ENCODE measurements around the gene MSI2. TPM values are rescaled to one million over a fixed set of nuclear protein-coding genes. Genes with fewer than 3 reads are reported as not detected.

MSI2 gene
- total and polyA plus RNA-seq, 2 experiments from 2014 or later = 18.9 to 41.8 TPM

DNA sequence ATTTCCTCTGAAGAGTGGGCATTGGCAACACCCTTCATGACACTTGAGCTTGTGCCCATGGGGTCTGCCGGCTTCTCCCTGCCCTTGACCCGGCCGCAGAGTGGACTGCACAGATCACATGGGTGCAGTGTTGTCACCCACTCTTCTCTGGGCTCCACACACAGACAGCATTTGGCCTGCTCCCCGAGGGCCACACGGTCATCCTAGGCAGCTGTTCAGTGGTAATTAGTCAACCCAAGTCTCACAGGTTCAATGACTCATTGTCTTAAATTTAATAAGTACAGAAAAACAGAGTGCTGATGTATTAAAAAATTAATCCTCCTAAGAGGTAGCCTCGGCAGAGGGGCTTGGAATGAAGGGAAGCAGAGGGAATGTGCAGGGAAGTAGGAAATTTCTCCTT lies 204.8 kb downstream of the MSI2 start:
- Mint-ChIP-seq H3K27ac (no peak overlapping the region), H3K27me3 (ENCODE audit: insufficient read depth, low read depth, poor library complexity) (peaks cover 10% of the 10 kb centered on the region), H3K36me3 (ENCODE audit: low read depth) (peaks cover under 1% of the 10 kb centered on the region), H3K4me1 (peaks cover 34% of the 10 kb centered on the region), H3K4me3 (no peak overlapping the region), H3K9me3 (no peaks in the 10 kb centered on the region; the same call in 2 of the 3 replicates)
- no peaks in the 10 kb centered on the region for H3K9me2 ChIP-seq (ENCODE audit: insufficient read depth)
- H3K27me3 ChIP-seq (ENCODE audit: insufficient read depth) = no peaks in the 10 kb centered on the region
- H3K4me1 ChIP-seq (ENCODE audit: insufficient read depth) = peaks cover 14% of the 10 kb centered on the region
- no peak for TF ChIP-seq EZH2phosphoT487 (IDR thresholded peaks at IDR 0.05; ENCODE audit: unreplicated experiment)
- TF ChIP-seq, protein P1, sequence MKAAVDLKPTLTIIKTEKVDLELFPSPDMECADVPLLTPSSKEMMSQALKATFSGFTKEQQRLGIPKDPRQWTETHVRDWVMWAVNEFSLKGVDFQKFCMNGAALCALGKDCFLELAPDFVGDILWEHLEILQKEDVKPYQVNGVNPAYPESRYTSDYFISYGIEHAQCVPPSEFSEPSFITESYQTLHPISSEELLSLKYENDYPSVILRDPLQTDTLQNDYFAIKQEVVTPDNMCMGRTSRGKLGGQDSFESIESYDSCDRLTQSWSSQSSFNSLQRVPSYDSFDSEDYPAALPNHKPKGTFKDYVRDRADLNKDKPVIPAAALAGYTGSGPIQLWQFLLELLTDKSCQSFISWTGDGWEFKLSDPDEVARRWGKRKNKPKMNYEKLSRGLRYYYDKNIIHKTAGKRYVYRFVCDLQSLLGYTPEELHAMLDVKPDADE (IDR thresholded peaks at IDR 0.05) = no peak
- no peak for TF ChIP-seq EZH2 (IDR thresholded peaks at IDR 0.05; ENCODE audit: low read depth, unreplicated experiment)
- no peak for TF ChIP-seq CREB1 (CRISPR knock-in tag; IDR thresholded peaks at IDR 0.05; ENCODE audit: low read depth)
- TF ChIP-seq, protein P2, sequence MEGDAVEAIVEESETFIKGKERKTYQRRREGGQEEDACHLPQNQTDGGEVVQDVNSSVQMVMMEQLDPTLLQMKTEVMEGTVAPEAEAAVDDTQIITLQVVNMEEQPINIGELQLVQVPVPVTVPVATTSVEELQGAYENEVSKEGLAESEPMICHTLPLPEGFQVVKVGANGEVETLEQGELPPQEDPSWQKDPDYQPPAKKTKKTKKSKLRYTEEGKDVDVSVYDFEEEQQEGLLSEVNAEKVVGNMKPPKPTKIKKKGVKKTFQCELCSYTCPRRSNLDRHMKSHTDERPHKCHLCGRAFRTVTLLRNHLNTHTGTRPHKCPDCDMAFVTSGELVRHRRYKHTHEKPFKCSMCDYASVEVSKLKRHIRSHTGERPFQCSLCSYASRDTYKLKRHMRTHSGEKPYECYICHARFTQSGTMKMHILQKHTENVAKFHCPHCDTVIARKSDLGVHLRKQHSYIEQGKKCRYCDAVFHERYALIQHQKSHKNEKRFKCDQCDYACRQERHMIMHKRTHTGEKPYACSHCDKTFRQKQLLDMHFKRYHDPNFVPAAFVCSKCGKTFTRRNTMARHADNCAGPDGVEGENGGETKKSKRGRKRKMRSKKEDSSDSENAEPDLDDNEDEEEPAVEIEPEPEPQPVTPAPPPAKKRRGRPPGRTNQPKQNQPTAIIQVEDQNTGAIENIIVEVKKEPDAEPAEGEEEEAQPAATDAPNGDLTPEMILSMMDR (conservative IDR thresholded peaks at IDR 0.05; ENCODE audit: low read depth in 2 of 2) = no peak
- TF ChIP-seq ZNF331 (CRISPR knock-in tag; IDR thresholded peaks at IDR 0.05; ENCODE audit: low read depth) = no peak
- TF ChIP-seq POLR2AphosphoS5 (IDR thresholded peaks at IDR 0.05; ENCODE audit: low read depth) = no peak
- no peaks in the 10 kb centered on the region; the same call in 1 of the 2 replicates for H3F3A ChIP-seq (replicated peaks; ENCODE audit: low read depth)
- H3K4me3 ChIP-seq = no peak overlapping the region
- no peak overlapping the region for H3K27ac ChIP-seq (ENCODE audit: low read depth)
- no peak overlapping the region for H3K4me2 ChIP-seq
- no peak overlapping the region for H2AFZ ChIP-seq
- ATAC-seq (no peak), DNase-seq (ENCODE audit: low spot score) (no peak)
- no peaks in the 10 kb centered on the region for H3K36me3 ChIP-seq (ENCODE audit: insufficient read depth)
- peaks cover 12% of the 10 kb centered on the region for H4K20me1 ChIP-seq (replicated peaks; ENCODE audit: insufficient read depth)
- no peaks in the 10 kb centered on the region; the same call in none of the 2 replicates for H3K79me2 ChIP-seq (replicated peaks; ENCODE audit: insufficient read depth)

DNA sequence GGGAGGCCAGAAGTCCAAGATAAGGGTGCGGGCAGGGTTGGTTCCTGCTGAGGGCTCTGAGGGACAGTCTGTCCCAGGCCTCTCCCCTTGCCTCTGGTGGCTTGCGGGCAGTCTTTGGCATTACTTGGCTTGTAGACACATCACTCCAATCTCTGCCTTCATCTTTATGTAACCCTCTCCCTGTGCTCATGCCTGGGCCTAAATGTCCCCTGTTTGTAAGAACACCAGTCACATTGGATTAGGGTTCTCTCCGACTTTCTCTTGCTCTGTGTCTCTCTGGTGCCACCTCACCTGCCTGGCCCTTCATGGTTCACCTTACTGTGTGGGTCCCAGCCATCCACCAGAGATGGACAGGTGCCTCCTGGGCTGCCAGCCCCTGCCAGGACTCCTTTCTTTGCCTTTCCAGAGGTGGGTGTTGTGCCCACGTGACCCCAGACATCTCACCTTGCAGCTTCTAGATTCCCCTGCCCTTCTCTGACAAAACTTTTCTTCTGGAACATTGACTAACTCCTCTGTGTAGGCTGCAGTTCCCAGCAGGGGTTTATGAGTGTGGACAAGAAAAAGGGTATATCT lies 205.8 kb downstream of the MSI2 start:
- Mint-ChIP-seq H3K36me3 (ENCODE audit: low read depth) (no peaks in the 10 kb centered on the region; the same call in 1 of the 3 replicates), H3K9me3 (no peaks in the 10 kb centered on the region; the same call in 2 of the 3 replicates), H3K27me3 (ENCODE audit: insufficient read depth, low read depth, poor library complexity) (peaks cover 10% of the 10 kb centered on the region), H3K27ac (no peak overlapping the region; the same call in 1 of the 2 replicates), H3K4me1 (peaks cover 44% of the 10 kb centered on the region), H3K4me3 (no peak overlapping the region)
- no peak for DNase-seq (ENCODE audit: low spot score)
- Histone ChIP-seq H3K4me3 (no peak overlapping the region), H3K27me3 (ENCODE audit: insufficient read depth) (no peaks in the 10 kb centered on the region), H2AFZ (no peak overlapping the region), H3F3A (replicated peaks; ENCODE audit: low read depth) (no peaks in the 10 kb centered on the region; the same call in 1 of the 2 replicates), H4K20me1 (replicated peaks; ENCODE audit: insufficient read depth) (peaks cover 11% of the 10 kb centered on the region), H3K27ac (ENCODE audit: low read depth) (no peak overlapping the region), H3K36me3 (ENCODE audit: insufficient read depth) (no peaks in the 10 kb centered on the region), H3K9me2 (ENCODE audit: insufficient read depth) (no peaks in the 10 kb centered on the region), H3K4me1 (ENCODE audit: insufficient read depth) (peaks cover 23% of the 10 kb centered on the region), H3K79me2 (replicated peaks; ENCODE audit: insufficient read depth) (no peaks in the 10 kb centered on the region; the same call in none of the 2 replicates), H3K4me2 (no peak overlapping the region)
- ATAC-seq = no peak
- TF ChIP-seq STAT1 (IDR thresholded peaks at IDR 0.05; ENCODE audit: unreplicated experiment) (no peak), ZNF114 (CRISPR knock-in tag; IDR thresholded peaks at IDR 0.05) (no peak)
- TF ChIP-seq, protein P3, sequence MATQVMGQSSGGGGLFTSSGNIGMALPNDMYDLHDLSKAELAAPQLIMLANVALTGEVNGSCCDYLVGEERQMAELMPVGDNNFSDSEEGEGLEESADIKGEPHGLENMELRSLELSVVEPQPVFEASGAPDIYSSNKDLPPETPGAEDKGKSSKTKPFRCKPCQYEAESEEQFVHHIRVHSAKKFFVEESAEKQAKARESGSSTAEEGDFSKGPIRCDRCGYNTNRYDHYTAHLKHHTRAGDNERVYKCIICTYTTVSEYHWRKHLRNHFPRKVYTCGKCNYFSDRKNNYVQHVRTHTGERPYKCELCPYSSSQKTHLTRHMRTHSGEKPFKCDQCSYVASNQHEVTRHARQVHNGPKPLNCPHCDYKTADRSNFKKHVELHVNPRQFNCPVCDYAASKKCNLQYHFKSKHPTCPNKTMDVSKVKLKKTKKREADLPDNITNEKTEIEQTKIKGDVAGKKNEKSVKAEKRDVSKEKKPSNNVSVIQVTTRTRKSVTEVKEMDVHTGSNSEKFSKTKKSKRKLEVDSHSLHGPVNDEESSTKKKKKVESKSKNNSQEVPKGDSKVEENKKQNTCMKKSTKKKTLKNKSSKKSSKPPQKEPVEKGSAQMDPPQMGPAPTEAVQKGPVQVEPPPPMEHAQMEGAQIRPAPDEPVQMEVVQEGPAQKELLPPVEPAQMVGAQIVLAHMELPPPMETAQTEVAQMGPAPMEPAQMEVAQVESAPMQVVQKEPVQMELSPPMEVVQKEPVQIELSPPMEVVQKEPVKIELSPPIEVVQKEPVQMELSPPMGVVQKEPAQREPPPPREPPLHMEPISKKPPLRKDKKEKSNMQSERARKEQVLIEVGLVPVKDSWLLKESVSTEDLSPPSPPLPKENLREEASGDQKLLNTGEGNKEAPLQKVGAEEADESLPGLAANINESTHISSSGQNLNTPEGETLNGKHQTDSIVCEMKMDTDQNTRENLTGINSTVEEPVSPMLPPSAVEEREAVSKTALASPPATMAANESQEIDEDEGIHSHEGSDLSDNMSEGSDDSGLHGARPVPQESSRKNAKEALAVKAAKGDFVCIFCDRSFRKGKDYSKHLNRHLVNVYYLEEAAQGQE (IDR thresholded peaks at IDR 0.05; ENCODE audit: unreplicated experiment) = no peak

Data from GM23338 (cell line).